Fibroblast of villous mesenchyme (primary cell): ENCODE results near the gene SLITRK1. TPM values are rescaled to one million over a fixed set of nuclear protein-coding genes. Genes with fewer than 3 reads are reported as not detected.

Experiments used
- DNase-seq: peaks from one replicate; pipeline ENCODE4 v3.0.0-alpha.2; 2010; ENCODE audit warnings: low read depth
- H3K4me3 ChIP-seq: 2 replicates; pipeline ENCODE4 v1.5.1; 2011; ENCODE audit warnings: low read depth, mild to moderate bottlenecking, low read length
- CTCF ChIP-seq: IDR thresholded peaks from 2 replicates; pipeline ENCODE4 v1.5.1; 2012; ENCODE audit warnings: low read depth, mild to moderate bottlenecking, low read length; ENCODE audit not compliant: insufficient read depth
- total RNA-seq: library from RNA; depleted of rRNA; stranded (reverse); fragments of >200 nt; gene quantifications from 2 replicates; pipeline ENCODE4 v1.2.3, GENCODE V29; 2012

The SLITRK1 gene
- total RNA-seq, 1 donor: not detected

- TF ChIP-seq CTCF: no peak
- no peak for DNase-seq
- no peak overlapping the region for H3K4me3 ChIP-seq
Measured at GRCh38 chr13:83865161-83866137, 16.8 kb downstream of the SLITRK1 start.

GRCh38 chr13:83853771-83854170 lies 28.5 kb downstream of the SLITRK1 start:
- no peak overlapping the region for H3K4me3 ChIP-seq
- no peak for DNase-seq
- no peak for TF ChIP-seq CTCF

- DNase-seq: no peak
- no peak for TF ChIP-seq CTCF
- no peak overlapping the region for H3K4me3 ChIP-seq
Measured at GRCh38 chr13:83845106-83845505, 37.2 kb downstream of the SLITRK1 start.

- no peak for TF ChIP-seq CTCF
- H3K4me3 ChIP-seq: no peak overlapping the region
- DNase-seq: no peak
Measured at GRCh38 chr13:83839146-83839545, 43.1 kb downstream of the SLITRK1 start.

GRCh38 chr13:83831796-83832195 lies 50.5 kb downstream of the SLITRK1 start:
- no peak for DNase-seq
- no peak for TF ChIP-seq CTCF
- no peak overlapping the region for H3K4me3 ChIP-seq

GRCh38 chr13:83829810-83830209 lies 52.5 kb downstream of the SLITRK1 start:
- TF ChIP-seq CTCF: no peak
- DNase-seq: no peak
- no peak overlapping the region for H3K4me3 ChIP-seq
